Heart left ventricle (tissue), 13 donors: ENCODE results near the gene FBXO21.

ENCODE experiments used
- CTCF ChIP-seq, 12 donors: fragments of 200-600 bp; sonication (generic) in 4 of 12; IDR thresholded peaks; one replicate each; pipeline versions ENCODE4 v1.5.0 to v1.8.0; 2018 to 2022; ENCODE audit warnings: antibody characterized with exemption in 12 of 12, mild to moderate bottlenecking in 5 of 12
- POLR2A ChIP-seq, 2 donors: fragments of 450-650 bp; IDR thresholded peaks; one replicate each; pipeline ENCODE4 v1.6.1; 2017; ENCODE audit warnings: antibody characterized with exemption in 2 of 2, mild to moderate bottlenecking in 2 of 2, moderate library complexity in 2 of 2
- donor health status: ischemic (EF 13 %, LVEDD 7.1; RV severe dilation, severe dysfunction).
- donor health status: DM: no; HTN: yes; CAD: no.
- donor health status: DM: no; HTN: no; CAD: no.
- donor health status: ischemic (EF 25% LVEDD 6.9; RV normal size, moderate dysfunction).
- donor health status: ischemic (EF 25% LVEDD 5.7; RV mildly dilated, moderate dysfunction).
- donor health status: ischemic (EF 35%, LVEDD 5.7; RV mildly dilated, moderate dysfunction).
- donor health status: nonischemic (EF 11% LVEDD 7.7; RV severe dilation, severe dysfunction).
- donor health status: DM: yes; HTN: yes; CAD: no.
- donor health status: PGD.
- donor health status: ischemic (EF 29% LVEDD 5.4; RV normal size, mild dysfunction).
- donor health status: nonischemic (EF 23%, LVEDD 6.1; RV moderate dilation, normal function).

- TF ChIP-seq CTCF (IDR thresholded peaks at IDR 0.05) (peak in 1 of 12 donors; percentile 14), POLR2A (IDR thresholded peaks at IDR 0.05) (no peak)
Measured at GRCh38 chr12:117100851-117101673, 89.2 kb downstream of the FBXO21 start.
